Subcutaneous abdominal adipose tissue (tissue), 5 donors: Measurements from ENCODE around the gene HPCAL1.
"Not testable (repeated sequence)": the region's sequence is repeated elsewhere in the genome, so short reads cannot be mapped to it uniquely, and the experiment has no call there.

Source experiments
- H3K27ac ChIP-seq: one replicate; pipeline ENCODE4 v1.7.0; 2013; ENCODE audit warnings: low read depth, mild to moderate bottlenecking, inconsistent platforms, low read length, moderate library complexity
- H3K27me3 ChIP-seq, 5 donors: one replicate each; pipeline ENCODE4 v1.7.0; 2013; ENCODE audit warnings: low read length in 5 of 5, inconsistent platforms in 1 of 5; ENCODE audit not compliant: control insufficient read depth in 5 of 5, insufficient read depth in 4 of 5
- H3K36me3 ChIP-seq, 5 donors: one replicate each; pipeline ENCODE4 v1.7.0; 2013; ENCODE audit warnings: low read length in 5 of 5; ENCODE audit not compliant: control insufficient read depth in 5 of 5, insufficient read depth in 5 of 5
- H3K4me1 ChIP-seq, 5 donors: one replicate each; pipeline ENCODE4 v1.7.0; 2013; ENCODE audit warnings: low read length in 5 of 5, mild to moderate bottlenecking in 3 of 5, moderate library complexity in 1 of 5; ENCODE audit not compliant: control insufficient read depth in 5 of 5, insufficient read depth in 5 of 5
- H3K4me3 ChIP-seq, 5 donors: one replicate each; pipeline ENCODE4 v1.7.0; 2013; ENCODE audit warnings: low read length in 5 of 5, low read depth in 1 of 5
- H3K9ac ChIP-seq, 5 donors: one replicate each; pipeline ENCODE4 v1.7.0; 2013; ENCODE audit warnings: low read length in 5 of 5, mild to moderate bottlenecking in 4 of 5, moderate library complexity in 3 of 5
- H3K9me3 ChIP-seq, 5 donors: one replicate each; pipeline ENCODE4 v1.7.0; 2013; ENCODE audit warnings: low read length in 5 of 5; ENCODE audit not compliant: control insufficient read depth in 5 of 5
- donor health status: healthy.
- donor health status: healthy.
- donor health status: healthy.
- donor health status: healthy.
- donor health status: healthy.

Gene HPCAL1

GRCh38 chr2:10284108-10284870 lies 18.4 kb upstream of the HPCAL1 start:
- Histone ChIP-seq H3K9me3 (no peaks in the 10 kb centered on the region), H3K27ac (no peak overlapping the region), H3K27me3 (no peaks in the 10 kb centered on the region), H3K4me3 (no peak overlapping the region), H3K36me3 (no peaks in the 10 kb centered on the region), H3K4me1 (peaks cover 0 to 49% (median 39%) of the 10 kb centered on the region in 5 donors), H3K9ac (peak overlapping the region in 1 of 5 donors; percentile 19)

GRCh38 chr2:10285191-10285555 lies 17.5 kb upstream of the HPCAL1 start:
- Histone ChIP-seq H3K9ac (peak overlapping the region in 2 of 5 donors; percentile 26 to 32), H3K9me3 (no peaks in the 10 kb centered on the region), H3K27me3 (no peaks in the 10 kb centered on the region), H3K4me1 (peaks cover 0 to 49% (median 39%) of the 10 kb centered on the region in 5 donors), H3K27ac (peak overlapping the region; percentile 23), H3K36me3 (no peaks in the 10 kb centered on the region), H3K4me3 (no peak overlapping the region)

GRCh38 chr2:10285556-10286198 lies 17.0 kb upstream of the HPCAL1 start:
- Histone ChIP-seq H3K27ac (peak overlapping the region; percentile 23), H3K4me3 (no peak overlapping the region), H3K9me3 (no peaks in the 10 kb centered on the region), H3K4me1 (peaks cover 0 to 49% (median 39%) of the 10 kb centered on the region in 5 donors), H3K9ac (peak overlapping the region in 2 of 5 donors; percentile 26 to 32), H3K27me3 (no peaks in the 10 kb centered on the region), H3K36me3 (no peaks in the 10 kb centered on the region)

- peaks cover 0 to 49% (median 39%) of the 10 kb centered on the region in 5 donors for H3K4me1 ChIP-seq
- H3K4me3 ChIP-seq: no peak overlapping the region
- no peak overlapping the region for H3K27ac ChIP-seq
Measured at GRCh38 chr2:10286216-10287037, 16.3 kb upstream of the HPCAL1 start.

GRCh38 chr2:10287761-10288160 lies 14.9 kb upstream of the HPCAL1 start:
- Histone ChIP-seq H3K27ac (no peak overlapping the region), H3K4me3 (no peak overlapping the region), H3K36me3 (no peaks in the 10 kb centered on the region), H3K27me3 (no peaks in the 10 kb centered on the region), H3K9me3 (no peaks in the 10 kb centered on the region), H3K4me1 (peaks cover 0 to 43% (median 35%) of the 10 kb centered on the region in 5 donors), H3K9ac (no peak overlapping the region)

More at GRCh38 chr2:10286216-10287037, 16.3 kb upstream of the HPCAL1 start:
- Histone ChIP-seq H3K27me3 (no peaks in the 10 kb centered on the region), H3K9me3 (no peaks in the 10 kb centered on the region), H3K36me3 (no peaks in the 10 kb centered on the region), H3K9ac (no peak overlapping the region)

- Histone ChIP-seq H3K4me3 (no peak overlapping the region), H3K9ac (no peak overlapping the region), H3K4me1 (peaks cover 0 to 35% (median 30%) of the 10 kb centered on the region in 5 donors), H3K27ac (no peak overlapping the region), H3K27me3 (no peaks in the 10 kb centered on the region), H3K36me3 (no peaks in the 10 kb centered on the region), H3K9me3 (peaks cover 0 to 2% (median 0%) of the 10 kb centered on the region in 5 donors)
Measured at GRCh38 chr2:10288606-10289005, 14.1 kb upstream of the HPCAL1 start.

GRCh38 chr2:10289352-10289751 lies 13.4 kb upstream of the HPCAL1 start:
- H3K9ac ChIP-seq: no peak overlapping the region
- no peaks in the 10 kb centered on the region for H3K27me3 ChIP-seq
- peaks cover 0 to 30% (median 30%) of the 10 kb centered on the region in 5 donors for H3K4me1 ChIP-seq
- no peak overlapping the region for H3K27ac ChIP-seq
- peaks cover 0 to 6% (median 4%) of the 10 kb centered on the region in 5 donors for H3K9me3 ChIP-seq
- no peaks in the 10 kb centered on the region for H3K36me3 ChIP-seq
- no peak overlapping the region for H3K4me3 ChIP-seq

- Histone ChIP-seq H3K4me1 (peaks cover 0 to 28% (median 24%) of the 10 kb centered on the region in 5 donors), H3K27ac (no peak overlapping the region), H3K36me3 (no peaks in the 10 kb centered on the region), H3K27me3 (no peaks in the 10 kb centered on the region), H3K4me3 (no peak overlapping the region), H3K9ac (no peak overlapping the region), H3K9me3 (peaks cover 0 to 9% (median 6%) of the 10 kb centered on the region in 5 donors)
Measured at GRCh38 chr2:10289891-10290290, 12.8 kb upstream of the HPCAL1 start.

GRCh38 chr2:10291376-10291775 lies 11.3 kb upstream of the HPCAL1 start:
- H3K4me3 ChIP-seq, H3K36me3 ChIP-seq, H3K9ac ChIP-seq, H3K27me3 ChIP-seq, H3K9me3 ChIP-seq, H3K27ac ChIP-seq: not testable (repeated sequence)
- peaks cover 0 to 13% (median 9%) of the 10 kb centered on the region in 5 donors for H3K4me1 ChIP-seq
